HG03558 (cell line): Measurements from ENCODE around the gene NOTCH1.
"Not testable (repeated sequence)": the region's sequence is repeated elsewhere in the genome, so short reads cannot be mapped to it uniquely, and the experiment has no call there.

ENCODE experiments used
- ATAC-seq: cut with Tn5 transposase; IDR thresholded peaks from one replicate; pipeline ENCODE4 v1.9.1; 2021; ENCODE audit warnings: moderate number of reproducible peaks; ENCODE audit not compliant: unreplicated experiment; ENCODE audit errors: extremely low read depth

Gene NOTCH1

GRCh38 chr9:136565715-136566552 is 20.1 kb upstream of the NOTCH1 start:
- no peak for ATAC-seq

- no peak for ATAC-seq
Observed at GRCh38 chr9:136565086-136565714, 19.4 kb upstream of the NOTCH1 start.

- no peak for ATAC-seq
Observed at GRCh38 chr9:136564379-136564988, 18.6 kb upstream of the NOTCH1 start.

GRCh38 chr9:136563646-136564325 is 17.9 kb upstream of the NOTCH1 start:
- no peak for ATAC-seq

- no peak for ATAC-seq
Observed at GRCh38 chr9:136562746-136563495, 17.1 kb upstream of the NOTCH1 start.

- ATAC-seq = no peak
Observed at GRCh38 chr9:136561779-136562178, 15.9 kb upstream of the NOTCH1 start.

GRCh38 chr9:136560586-136560985 is 14.7 kb upstream of the NOTCH1 start:
- ATAC-seq = no peak

- ATAC-seq = not testable (repeated sequence)
Observed at GRCh38 chr9:136559371-136559770, 13.5 kb upstream of the NOTCH1 start.

- not testable (repeated sequence) for ATAC-seq
Observed at GRCh38 chr9:136558846-136559245, 13.0 kb upstream of the NOTCH1 start.

- no peak for ATAC-seq
Observed at GRCh38 chr9:136558373-136558772, 12.5 kb upstream of the NOTCH1 start.

GRCh38 chr9:136557036-136557435 is 11.2 kb upstream of the NOTCH1 start:
- no peak for ATAC-seq

GRCh38 chr9:136556166-136556565 is 10.3 kb upstream of the NOTCH1 start:
- no peak for ATAC-seq

- ATAC-seq = no peak
Observed at GRCh38 chr9:136554870-136555269, 9.0 kb upstream of the NOTCH1 start.

- no peak for ATAC-seq
Observed at GRCh38 chr9:136553581-136553980, 7.7 kb upstream of the NOTCH1 start.

GRCh38 chr9:136552117-136552703 is 6.4 kb upstream of the NOTCH1 start:
- no peak for ATAC-seq

- no peak for ATAC-seq
Observed at GRCh38 chr9:136551401-136552116, 5.7 kb upstream of the NOTCH1 start.

GRCh38 chr9:136550439-136551289 is 4.8 kb upstream of the NOTCH1 start:
- ATAC-seq = no peak
